Activated CD4-positive, alpha-beta T cell treated with anti-CD3 and anti-CD28 coated beads for 1 hour (primary cell): ENCODE results near the gene MOAP1.
"Not testable (repeated sequence)": the region's sequence is repeated elsewhere in the genome, so short reads cannot be mapped to it uniquely, and the experiment has no call there.

Experiments used
- DNase-seq: peaks from one replicate; pipeline ENCODE4 v3.0.0-alpha.2; 2020

Gene MOAP1, protein sequence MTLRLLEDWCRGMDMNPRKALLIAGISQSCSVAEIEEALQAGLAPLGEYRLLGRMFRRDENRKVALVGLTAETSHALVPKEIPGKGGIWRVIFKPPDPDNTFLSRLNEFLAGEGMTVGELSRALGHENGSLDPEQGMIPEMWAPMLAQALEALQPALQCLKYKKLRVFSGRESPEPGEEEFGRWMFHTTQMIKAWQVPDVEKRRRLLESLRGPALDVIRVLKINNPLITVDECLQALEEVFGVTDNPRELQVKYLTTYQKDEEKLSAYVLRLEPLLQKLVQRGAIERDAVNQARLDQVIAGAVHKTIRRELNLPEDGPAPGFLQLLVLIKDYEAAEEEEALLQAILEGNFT

DNA sequence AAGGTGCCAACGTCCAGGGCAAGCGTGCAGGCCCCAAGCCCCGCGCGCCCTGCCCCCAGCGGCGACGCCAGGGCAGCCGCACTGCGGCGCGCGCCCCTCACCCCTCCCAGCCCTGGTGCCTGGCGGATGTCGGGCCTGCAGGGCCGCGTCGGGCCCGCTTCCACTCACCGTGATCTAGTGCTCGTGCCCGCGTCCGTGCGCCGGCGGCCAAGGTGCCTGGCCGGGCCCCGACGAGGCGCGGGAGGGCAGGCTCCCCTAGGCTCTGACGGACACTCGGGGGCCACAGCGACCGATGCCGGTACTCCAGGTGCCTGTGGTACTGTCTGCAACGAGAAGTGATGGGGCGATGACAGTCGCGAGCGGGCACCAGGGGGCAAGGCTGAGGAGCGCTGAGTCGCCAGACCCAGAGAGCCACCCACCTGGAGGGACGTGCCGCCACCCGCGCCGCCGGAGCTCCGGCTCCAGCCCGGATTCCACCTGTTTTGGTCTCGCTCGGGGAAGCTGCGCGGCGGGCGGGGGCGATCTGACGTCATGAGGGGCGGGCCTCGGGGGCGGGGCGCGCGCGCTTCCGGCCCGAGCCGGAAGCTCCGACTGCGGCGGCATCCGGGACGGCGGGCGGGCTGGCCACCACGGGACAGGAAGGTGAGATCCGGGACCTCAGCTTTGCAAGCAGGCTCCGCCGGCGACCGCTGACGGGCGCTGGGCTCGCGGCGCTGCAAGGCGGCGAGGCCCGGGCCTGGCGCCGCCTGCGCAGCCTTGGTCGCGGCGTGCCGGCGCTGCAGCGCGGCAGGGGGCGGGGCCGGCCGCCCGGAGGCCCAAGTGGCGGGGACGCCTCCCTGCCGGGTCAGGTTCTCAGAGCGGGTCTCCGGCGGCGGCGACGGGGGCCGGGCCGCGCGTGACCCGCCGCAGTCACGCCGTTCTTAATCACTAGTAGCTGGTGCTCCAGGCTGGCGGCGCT lies at the start of gene MOAP1, which contains the start of gene LYSET:
TSS of gene MOAP1 (minus strand) at position 507 of the 958 bp plus-strand sequence. CDS start 655 bp downstream, outside the sequence.
TSS of gene LYSET (plus strand) at position 927 of the 958 bp plus-strand sequence. CDS start 89 bp downstream, outside the sequence.
- peak; percentile 86 for DNase-seq

DNA sequence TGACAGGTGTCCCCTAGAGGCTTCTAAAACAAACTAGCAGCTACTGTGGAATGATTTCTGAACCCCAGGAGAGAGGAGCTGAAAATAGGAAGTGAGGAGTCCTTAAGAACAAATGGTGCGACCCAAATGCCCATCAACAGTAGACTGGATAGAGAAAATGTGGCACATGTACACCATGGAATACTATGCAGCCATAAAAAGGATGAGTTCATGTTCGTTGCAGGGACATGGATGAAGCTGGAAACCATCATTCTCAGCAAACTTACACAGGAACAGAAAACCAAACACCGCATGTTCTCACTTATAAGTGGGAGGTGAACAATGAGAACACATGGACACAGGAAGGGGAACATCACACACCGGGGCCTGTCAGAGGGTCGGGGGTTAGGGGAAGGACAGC lies 48.4 kb upstream of the MOAP1 start:
- DNase-seq: not testable (repeated sequence)

DNA sequence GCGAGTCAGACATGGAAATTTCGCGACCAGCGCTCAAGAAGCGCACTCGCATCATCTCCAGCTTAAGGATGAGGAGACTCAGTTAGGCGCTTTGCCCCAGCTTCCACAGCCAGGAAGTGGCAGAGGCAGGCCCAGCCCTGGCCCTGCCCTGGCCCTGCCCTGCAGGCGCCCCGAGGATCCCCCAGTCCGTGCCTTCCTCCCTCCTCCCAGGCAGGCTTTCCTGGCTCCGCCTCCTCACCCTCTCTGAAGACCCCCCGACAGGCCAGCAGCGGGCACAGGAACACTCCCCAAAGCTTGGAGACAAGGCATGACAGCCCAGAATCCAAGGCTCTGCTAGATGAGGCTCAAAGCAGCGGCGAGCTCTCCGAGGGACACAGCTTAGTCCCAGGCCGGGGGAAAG lies 47.5 kb upstream of the MOAP1 start:
- DNase-seq: no peak

DNA sequence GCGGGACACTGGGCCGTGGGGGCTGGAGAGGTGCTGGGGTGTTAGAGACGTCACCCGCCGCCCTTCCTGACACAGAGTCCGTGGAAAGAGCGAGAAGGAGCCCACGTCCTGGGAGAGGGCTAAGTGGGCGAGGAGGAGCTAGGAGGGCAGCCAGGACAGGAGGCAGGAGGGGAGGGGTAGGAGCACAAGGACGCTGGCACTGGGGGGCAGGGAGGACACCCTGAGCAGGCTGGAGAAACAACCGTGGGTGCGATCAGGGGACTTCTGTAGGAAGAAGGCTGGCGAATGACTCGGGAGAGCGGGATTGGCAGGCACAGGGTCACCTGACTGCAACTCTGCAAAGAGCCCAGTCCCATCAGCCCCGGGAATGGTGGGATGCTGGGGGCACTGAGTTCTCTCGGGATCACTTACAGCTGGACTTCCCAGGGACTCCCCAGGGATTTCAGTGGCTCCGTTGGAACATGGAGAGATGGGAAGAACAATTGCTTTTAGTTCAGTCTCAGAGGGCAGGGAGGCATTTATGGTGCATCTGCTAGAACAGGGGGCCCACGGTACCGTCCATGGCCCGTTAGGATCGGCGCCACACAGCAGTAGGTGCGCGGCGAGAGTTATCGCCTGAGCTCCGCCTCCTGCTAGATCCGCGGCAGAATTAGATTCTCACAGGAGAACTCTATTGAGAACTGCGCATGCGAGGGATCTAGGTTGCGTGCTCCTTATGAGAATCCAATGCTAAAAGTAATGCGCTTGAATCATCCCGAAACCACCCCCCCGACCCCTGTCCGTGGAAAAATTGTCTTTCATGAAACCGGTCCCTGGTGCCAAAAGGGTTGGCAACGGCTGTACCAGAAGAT lies 46.7 kb upstream of the MOAP1 start:
- no peak for DNase-seq

DNA sequence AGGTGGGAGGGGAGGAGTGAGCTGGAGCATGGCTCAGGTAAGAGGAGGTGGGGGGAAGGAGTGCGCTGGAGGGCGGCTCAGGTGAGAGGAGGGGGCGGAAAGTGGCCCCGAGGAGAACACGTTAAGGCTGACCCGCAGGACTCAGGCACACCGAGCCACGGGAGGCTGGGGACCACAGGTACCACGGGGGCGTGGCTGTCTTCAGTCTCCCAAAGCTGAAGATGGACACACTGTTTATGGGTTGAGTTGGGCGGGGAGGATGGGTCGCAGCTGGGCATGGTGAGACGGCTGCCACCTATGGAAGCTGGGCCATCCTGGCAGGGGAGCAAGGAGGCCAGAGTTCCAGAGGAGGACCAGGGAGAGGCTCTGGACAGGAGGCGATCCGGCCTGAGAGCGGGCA lies 45.8 kb upstream of the MOAP1 start:
- DNase-seq: no peak

DNA sequence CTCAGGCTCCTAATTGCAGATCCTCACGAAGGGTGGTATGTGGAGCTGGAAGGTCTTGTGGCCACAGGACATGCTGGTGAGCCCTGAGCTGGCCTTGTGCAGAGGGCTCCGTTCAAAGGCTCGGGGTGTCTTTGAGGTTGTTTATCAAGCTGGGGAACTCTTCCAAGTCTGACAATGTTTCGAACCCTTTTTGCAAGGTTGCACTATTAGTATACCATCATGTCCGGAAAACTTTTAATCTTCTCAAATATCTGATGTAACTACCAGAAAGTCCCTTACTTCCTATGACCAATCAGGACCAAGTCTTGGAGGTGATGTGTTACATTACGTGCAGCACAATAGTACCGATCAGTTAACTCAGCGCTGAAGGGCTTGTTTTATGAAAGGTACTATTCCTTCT lies 43.9 kb upstream of the MOAP1 start:
- no peak for DNase-seq

DNA sequence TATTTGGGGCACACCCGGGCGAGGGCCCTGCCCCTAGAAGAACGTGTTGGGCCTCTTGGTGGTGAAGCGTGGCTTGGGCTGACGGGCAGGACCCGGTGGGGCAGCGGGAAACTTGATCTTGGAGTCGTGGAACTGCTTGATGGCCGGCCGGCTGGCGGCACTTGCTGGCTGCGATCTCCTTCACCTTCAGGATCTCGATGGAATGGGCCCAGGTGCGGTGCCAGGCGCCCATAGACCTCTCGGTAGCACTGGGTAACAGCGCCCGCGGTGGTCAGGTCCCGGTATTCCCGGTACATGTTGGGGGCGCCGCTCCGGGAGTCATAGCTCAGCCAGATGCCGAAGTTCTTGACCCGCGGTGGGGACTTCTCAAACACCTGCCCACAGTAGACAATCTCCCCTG lies 38.9 kb upstream of the MOAP1 start:
- DNase-seq: no peak

DNA sequence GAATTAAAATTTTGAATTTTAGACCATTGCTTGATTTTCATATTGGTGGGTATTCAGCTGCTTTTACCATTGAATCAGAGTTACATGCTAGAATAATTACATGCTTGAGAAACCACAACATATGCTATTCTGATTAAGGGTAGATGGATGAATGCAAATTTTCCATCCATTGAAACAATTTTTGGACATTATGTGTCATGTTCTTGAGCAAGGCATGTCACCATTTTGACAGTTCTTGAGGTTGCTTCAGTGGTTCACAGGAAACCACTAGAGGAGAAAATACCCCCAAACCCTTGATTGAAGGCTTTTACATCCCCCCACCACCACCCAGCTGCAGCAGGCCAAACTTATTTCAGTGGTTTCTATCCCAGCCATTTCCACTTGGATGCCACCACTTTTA lies 35.8 kb upstream of the MOAP1 start:
- DNase-seq: no peak

DNA sequence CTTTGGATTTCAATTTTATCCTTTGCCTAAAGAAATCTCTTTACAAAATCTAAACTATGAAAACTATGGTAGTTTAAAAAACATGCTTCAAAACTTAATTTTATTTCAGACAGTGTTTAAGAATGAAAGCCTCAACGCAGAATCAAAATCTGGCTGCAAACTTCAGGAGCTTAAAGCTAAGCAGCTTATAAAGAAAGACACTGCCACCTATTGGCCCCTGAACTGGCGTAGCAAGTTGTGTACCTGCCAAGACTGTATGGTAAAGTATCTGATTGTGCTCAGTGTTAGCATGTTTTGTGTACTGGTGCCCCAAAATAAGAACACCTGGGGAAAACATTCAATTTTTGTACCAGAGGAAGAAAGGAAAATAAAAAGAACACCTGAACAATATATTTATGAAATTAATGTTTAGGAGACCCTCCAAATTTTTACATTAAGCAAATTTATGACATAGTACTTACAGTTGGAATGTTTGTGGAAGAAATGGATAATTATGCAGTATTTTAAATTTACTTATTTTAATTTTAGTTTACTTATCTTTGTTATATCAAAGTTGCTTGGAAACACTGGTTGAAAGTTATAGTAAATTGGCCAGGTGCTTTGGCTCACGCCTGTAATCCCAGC lies 34.5 kb upstream of the MOAP1 start:
- DNase-seq: peak; percentile 23

DNA sequence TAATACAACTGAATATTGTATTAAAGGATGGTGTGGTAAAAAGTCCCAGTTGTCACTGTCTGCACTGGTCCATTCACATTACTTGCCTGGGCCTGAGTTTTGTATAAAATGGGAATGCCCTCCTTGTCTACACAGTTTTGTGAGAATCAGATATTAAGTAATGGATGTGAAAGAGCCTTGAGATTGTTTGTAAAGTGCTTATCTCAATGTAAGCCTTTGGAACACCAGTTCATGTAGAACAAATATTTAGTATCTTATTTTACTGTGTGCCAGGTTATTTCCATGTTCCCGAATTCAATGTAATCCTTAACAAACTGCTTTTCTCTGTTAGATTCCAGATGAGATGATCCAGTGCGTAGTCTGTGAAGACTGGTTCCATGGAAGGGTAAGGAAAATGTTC lies 29.9 kb upstream of the MOAP1 start:
- DNase-seq: no peak

DNA sequence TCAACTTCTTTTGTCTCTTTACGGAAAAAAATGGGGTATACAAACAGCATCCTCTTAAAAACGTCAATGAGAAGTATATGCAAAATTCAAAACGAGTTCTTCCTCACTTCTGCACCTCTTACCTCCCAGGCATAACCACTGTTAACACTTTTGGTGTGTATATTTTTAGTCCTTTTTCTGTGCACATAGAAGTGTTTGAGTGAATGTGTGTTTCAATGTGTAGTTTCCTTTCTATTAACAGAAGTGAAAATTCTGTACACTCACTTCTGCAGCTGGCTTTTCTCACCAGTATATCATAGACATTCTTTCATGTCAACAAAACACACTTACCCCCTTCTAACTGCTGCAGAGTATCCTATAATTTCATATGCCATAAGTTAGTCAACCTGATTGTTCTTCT lies 27.7 kb upstream of the MOAP1 start:
- no peak for DNase-seq

DNA sequence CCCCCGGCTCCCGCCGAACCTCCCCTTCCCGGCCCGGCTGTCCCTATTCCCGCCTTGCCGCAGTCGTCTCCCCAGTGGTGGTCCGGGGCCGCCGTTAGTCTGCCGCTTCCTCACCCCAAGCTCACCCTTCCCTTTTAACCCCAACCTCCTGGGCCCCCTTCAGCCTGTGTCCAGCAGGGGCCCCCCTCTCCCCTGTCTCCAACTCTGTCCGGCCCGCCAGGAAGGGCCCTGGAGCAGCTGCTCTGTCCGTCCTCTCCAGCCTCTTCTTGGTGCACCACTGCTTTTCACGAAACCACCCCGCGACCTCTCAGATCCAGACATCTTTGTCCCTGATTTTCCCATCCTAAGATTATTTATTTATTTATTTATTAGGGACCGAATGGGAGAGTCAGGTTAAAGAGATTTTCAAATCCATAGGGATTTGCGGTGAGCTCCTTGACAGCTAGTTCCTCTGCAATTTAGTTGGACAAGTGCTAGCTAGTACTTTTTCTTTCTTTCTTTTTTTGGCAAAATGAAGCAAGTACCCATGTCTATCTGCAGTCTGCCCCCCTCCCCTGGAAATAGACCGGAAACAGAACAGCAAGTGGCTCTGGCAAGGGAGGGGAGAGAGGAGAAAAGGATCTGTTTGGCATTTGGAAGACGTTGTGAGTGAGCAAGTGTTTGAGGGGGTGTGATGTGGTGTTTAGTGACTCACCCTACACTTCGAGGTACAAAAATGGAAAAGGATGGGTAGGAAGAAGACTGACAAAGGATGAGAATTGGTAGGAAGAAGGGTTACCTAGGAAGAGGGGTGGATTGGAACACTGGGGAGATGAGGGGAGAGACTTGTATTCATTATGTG lies 23.0 kb upstream of the MOAP1 start:
- no peak for DNase-seq

DNA sequence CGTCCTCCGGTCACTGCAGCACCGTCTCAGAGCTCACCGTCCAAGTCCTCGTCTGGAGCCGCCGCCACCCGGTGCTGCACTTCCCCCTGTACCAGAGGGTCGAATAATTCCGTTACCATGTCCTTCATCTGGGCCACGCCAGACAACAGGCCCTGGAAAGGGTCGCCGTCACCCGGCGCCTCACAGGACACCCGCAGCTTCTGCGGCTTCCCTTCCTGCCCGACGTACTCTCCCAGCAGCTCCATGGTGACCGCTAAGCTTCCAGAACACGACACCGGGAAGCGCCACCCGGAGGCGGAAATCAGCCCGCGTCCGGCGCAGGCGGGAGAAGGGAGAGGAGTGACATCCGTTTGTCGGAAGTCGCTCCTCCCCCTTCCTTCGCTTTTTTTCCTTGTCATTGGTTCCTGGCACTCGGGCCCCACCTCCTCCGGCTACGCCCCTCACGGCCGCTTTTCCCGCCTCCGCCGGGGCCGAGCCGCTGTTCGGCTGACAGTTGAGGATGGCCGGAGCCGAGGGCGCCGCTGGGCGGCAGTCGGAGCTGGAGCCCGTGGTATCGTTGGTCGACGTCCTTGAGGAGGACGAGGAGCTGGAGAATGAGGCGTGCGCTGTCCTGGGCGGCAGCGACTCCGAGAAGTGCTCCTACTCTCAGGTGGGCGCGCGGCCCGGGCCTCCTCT lies 22.2 kb upstream of the MOAP1 start, which contains the start of the genes GON7 and UBR7:
TSS of gene GON7 (minus strand) at position 273 of the 675 bp plus-strand sequence. CDS start at position 245, 28 bp downstream.
TSS of gene UBR7 (plus strand) at position 464 of the 675 bp plus-strand sequence. CDS start at position 500, 36 bp downstream.
- peak; percentile 71 for DNase-seq

DNA sequence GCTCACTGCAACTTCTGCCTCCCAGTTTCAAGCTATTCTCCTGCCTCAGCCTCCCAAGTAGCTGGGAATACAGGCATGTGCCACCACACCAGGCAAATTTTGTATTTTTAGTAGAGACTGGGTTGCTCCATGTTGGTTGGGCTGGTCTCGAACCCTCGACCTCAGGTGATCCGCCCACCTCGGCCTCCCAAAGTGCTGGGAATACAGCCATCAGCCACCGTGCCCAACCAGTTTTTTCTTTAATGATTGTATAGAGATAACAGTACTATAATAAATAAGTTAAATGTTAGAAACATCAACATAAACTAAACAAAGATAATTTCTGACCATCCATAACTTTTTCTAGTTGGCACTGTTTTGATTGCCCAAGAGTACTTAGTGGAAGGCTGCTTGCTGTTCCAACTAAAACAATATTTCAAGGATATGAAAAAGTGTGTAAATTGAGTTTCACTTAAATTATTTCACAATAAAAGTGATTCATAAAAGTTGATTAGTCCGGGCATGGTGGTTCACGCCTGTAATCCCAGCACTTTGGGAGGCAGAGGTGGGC lies 16.5 kb upstream of the MOAP1 start:
- no peak for DNase-seq

DNA sequence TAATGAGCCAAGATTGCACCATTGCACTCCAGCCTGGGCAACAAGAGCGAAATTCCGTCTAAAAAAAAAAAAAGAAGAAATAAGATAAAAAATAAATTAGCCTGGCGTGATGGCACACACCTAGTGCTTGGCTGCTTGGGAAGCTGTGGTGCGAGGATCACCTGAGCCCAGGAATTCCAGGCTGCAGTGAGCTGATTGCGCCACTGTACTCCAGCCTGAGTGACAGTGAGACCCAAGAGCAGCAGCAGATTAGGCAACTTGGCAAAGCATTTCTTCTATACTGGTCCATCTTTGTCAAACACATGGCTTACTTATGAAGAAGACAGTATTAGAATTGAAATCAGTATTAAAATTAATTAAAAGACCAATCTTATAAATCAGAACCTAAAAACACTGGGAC lies 15.9 kb upstream of the MOAP1 start:
- DNase-seq: no peak

DNA sequence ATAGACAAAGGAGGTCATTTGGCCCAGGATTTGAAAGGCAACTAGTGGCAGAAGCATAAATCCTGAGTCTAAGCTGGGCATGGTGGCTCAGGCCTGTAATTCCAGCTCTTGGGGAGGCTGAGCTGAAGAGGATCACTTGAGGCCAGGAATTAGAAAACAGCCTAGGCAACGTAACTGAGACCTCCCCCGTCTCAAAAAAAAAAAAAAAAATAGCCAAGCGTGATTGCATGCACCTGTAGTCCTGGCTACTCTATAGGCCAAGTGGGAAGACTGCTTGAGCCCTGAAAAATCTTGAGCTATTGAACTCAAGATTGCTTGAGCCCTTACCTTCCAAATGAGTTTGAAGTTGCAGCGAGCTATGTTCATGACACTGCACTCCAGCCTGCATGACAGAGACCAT lies 14.3 kb upstream of the MOAP1 start:
- DNase-seq: no peak

DNA sequence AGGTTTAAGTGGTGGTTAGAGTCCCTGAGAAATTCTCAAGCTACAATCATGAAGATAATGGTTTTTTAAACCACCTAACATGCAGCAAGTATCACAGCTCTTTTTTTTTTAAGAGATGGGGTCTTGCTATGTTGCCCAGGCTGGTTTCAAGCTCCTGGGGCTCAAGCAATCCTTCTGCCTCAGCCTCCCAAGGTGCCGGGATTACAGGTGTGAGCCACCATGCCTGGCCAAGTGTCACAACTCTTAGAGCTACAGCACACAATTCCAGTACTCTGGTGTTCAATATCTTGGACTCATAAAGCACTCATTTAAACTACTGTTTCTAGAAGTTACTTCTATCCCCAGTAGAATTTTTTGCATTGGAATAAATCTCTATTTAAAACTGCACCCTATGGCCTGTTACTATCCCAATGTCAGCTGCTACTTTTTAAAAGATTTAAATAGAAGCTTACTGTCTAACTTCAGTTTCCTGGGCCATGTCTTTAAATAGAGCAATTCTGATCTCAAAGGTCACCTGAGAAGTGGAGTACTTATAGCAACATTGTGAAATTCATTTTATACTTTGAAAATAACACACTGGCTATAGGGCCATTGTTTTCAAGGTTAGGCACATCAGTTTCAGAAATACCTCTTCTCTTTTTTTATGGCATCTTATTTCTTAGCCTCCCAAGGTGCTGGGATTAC lies 10.8 kb upstream of the MOAP1 start:
- no peak for DNase-seq

DNA sequence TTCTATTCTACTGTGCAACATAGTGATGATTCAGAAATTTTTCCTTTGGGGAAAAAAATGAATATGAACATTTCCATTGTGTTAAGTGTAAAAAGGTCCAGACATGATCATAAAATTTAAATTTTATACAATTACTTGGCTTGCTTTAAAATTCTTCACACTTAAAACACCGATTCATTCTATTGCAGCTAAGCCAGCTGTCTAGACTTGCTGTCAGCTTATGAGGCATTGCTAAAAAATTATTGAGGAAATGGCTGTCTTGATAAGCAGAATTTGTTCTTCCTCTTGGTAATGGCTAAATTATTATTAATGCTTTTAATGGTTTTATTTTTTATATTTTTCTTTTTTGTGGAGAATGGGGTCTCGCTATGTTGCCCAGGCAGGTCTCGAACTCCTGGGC lies 2.3 kb upstream of the MOAP1 start:
- DNase-seq: no peak

DNA sequence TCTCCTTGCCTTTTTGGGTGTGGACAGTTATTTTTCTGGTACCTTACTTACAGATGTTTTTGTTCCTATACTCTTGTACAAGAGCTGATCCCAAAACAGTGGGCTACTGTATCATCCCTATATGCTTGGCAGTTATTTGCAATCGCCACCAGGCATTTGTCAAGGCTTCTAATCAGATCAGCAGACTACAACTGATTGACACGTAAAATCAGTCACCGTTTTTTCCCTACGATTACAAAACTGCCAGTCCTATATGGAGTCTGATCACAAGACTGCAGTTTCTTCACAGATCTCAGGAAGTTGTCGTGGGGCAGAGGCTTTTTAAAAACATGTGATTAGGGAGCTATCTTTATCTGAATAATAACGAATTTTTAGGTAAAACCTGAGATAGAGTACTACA lies 1.8 kb upstream of the MOAP1 start:
- no peak for DNase-seq

DNA sequence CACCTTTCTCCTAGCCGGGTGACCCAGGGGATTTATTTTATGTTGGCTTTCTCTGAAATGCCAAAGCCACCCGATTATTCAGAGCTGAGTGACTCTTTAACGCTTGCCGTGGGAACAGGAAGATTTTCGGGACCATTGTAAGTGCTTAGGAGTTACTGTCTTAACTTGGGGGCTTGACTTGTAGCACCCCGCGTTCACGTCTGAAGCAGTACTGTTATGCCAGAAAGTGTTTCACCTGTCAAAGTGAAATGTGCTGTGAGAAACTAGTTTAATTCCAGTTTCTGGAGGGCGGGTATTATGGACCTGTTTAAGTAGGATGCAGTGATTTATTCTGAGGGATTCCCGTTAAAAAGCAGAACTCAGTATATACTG lies 638 bp upstream of the MOAP1 start:
- DNase-seq: no peak
